ENCODE results near the gene PIGS.

- TF ChIP-seq CTCF (IDR thresholded peaks at IDR 0.05) (no peak), EZH2 (IDR thresholded peaks at IDR 0.05) (no peak)
Measured at GRCh38 chr17:28620010-28620409, 48.7 kb upstream of the PIGS start.
